COLO829 (cell line): ENCODE measurements around the gene NSMCE3.
"Not testable (repeated sequence)": the region's sequence is repeated elsewhere in the genome, so short reads cannot be mapped to it uniquely, and the experiment has no call there.

Source experiments
- DNase-seq: peaks from one replicate; pipeline ENCODE4 v3.0.0; 2012; ENCODE audit warnings: low spot score

Gene NSMCE3

GRCh38 chr15:29270169-29270955 lies 740 bp upstream of the NSMCE3 start:
- DNase-seq, result no peak

- no peak for DNase-seq
Observed at GRCh38 chr15:29268706-29269484, 727 bp downstream of the NSMCE3 start.

GRCh38 chr15:29266052-29266582 lies 3.5 kb downstream of the NSMCE3 start:
- DNase-seq, result no peak

- DNase-seq, result no peak
Observed at GRCh38 chr15:29263289-29263688, 6.3 kb downstream of the NSMCE3 start.

- DNase-seq, result no peak
Observed at GRCh38 chr15:29262738-29263137, 6.9 kb downstream of the NSMCE3 start.

- DNase-seq, result no peak
Observed at GRCh38 chr15:29260896-29261295, 8.7 kb downstream of the NSMCE3 start.

GRCh38 chr15:29259233-29259632 lies 10.4 kb downstream of the NSMCE3 start:
- no peak for DNase-seq

- no peak for DNase-seq
Observed at GRCh38 chr15:29252234-29252633, 17.4 kb downstream of the NSMCE3 start.

- no peak for DNase-seq
Observed at GRCh38 chr15:29244544-29244943, 25.1 kb downstream of the NSMCE3 start.

GRCh38 chr15:29244123-29244522 lies 25.5 kb downstream of the NSMCE3 start:
- no peak for DNase-seq

GRCh38 chr15:29242456-29243242 lies 27.0 kb downstream of the NSMCE3 start:
- DNase-seq, result no peak

- DNase-seq, result no peak
Observed at GRCh38 chr15:29241207-29241606, 28.4 kb downstream of the NSMCE3 start.

- DNase-seq, result no peak
Observed at GRCh38 chr15:29239395-29239794, 30.2 kb downstream of the NSMCE3 start.

- DNase-seq, result peak; percentile 1
Observed at GRCh38 chr15:29233566-29233965, 36.1 kb downstream of the NSMCE3 start.

GRCh38 chr15:29226436-29227208 lies 43.0 kb downstream of the NSMCE3 start:
- DNase-seq, result no peak

GRCh38 chr15:29225534-29226234 lies 43.9 kb downstream of the NSMCE3 start:
- no peak for DNase-seq

- DNase-seq, result not testable (repeated sequence)
Observed at GRCh38 chr15:29224987-29225363, 44.6 kb downstream of the NSMCE3 start.

- DNase-seq, result not testable (repeated sequence)
Observed at GRCh38 chr15:29224235-29224986, 45.2 kb downstream of the NSMCE3 start.

- no peak for DNase-seq
Observed at GRCh38 chr15:29223640-29224039, 46.0 kb downstream of the NSMCE3 start.
